Neuron (in vitro differentiated cells): ENCODE results near the gene DLST.
"Not testable (repeated sequence)": the region's sequence is repeated elsewhere in the genome, so short reads cannot be mapped to it uniquely, and the experiment has no call there.

ENCODE experiments used
- H2AFZ ChIP-seq: one replicate; pipeline ENCODE4 v1.6.1; 2013; ENCODE audit warnings: low read depth, mild to moderate bottlenecking, inconsistent platforms, low read length, moderate library complexity
- H3K27me3 ChIP-seq: one replicate; pipeline ENCODE4 v1.6.1; 2013; ENCODE audit warnings: low read length; ENCODE audit not compliant: insufficient read depth
- H3K36me3 ChIP-seq: one replicate; pipeline ENCODE4 v1.6.1; 2013; ENCODE audit warnings: low read length; ENCODE audit not compliant: insufficient read depth
- H3K4me1 ChIP-seq: one replicate; pipeline ENCODE4 v1.6.1; 2013; ENCODE audit warnings: low read length; ENCODE audit not compliant: insufficient read depth
- H3K4me3 ChIP-seq: 2 replicates; pipeline ENCODE4 v1.5.1; 2013; ENCODE audit warnings: mild to moderate bottlenecking, low read length, moderate library complexity
- H3K9me3 ChIP-seq: one replicate; pipeline ENCODE4 v1.6.1; 2013; ENCODE audit warnings: low read length

DLST gene

DNA sequence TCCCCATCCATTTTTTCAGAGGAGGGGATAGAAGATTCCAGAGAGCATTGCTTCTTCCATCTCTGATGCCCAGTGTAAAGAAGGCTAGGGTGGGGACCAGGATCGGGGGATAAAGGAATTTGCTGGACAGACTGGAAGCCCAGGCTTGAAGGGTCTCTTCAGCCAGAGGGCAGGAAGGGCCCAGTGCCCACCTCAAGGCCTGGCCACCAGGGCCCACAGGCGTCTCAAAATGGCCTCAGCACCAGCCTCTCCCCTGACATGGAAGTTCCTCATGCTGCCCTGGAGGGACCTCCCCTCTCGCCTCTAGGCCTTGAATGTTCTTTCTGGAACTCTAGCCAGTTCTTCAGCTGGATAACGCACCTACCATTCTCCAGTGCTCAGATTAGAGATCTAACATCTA, 38.6 kb downstream of the DLST start:
- Histone ChIP-seq H3K9me3 (no peaks in the 10 kb centered on the region), H2AFZ (no peak overlapping the region), H3K36me3 (peaks cover 8% of the 10 kb centered on the region), H3K27me3 (no peaks in the 10 kb centered on the region), H3K4me3 (no peak overlapping the region), H3K4me1 (no peaks in the 10 kb centered on the region)

DNA sequence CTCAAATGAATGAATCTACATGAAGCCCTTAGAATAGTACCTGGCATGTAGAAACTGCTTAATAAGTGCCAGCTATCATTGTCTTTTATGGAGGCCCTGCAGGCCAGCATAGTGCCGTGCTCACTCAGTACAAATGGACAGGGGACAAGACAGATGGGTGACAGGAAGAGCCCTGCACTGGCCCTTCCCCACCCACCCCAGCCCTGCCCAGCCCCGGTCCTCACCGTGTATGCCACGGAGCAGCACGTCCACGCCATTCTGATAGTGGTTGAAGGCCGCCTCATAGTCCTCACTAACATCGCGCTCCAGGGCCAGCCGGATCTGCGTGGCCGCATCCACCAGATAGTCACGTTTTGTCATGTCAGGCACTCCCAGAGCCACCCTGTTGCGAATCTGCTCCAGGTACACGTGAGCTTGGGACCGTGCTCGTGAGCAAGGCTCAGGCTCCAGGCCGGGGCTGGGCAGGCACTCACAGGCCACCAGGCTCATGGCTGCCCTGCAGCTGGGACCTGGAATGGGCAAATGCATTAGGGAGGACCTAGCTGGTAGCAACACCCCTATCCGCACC, 39.4 kb downstream of the DLST start:
- H3K9me3 ChIP-seq: no peaks in the 10 kb centered on the region
- H3K27me3 ChIP-seq: no peaks in the 10 kb centered on the region
- no peaks in the 10 kb centered on the region for H3K4me1 ChIP-seq
- H3K4me3 ChIP-seq: no peak overlapping the region
- no peak overlapping the region for H2AFZ ChIP-seq
- H3K36me3 ChIP-seq: peaks cover 8% of the 10 kb centered on the region

DNA sequence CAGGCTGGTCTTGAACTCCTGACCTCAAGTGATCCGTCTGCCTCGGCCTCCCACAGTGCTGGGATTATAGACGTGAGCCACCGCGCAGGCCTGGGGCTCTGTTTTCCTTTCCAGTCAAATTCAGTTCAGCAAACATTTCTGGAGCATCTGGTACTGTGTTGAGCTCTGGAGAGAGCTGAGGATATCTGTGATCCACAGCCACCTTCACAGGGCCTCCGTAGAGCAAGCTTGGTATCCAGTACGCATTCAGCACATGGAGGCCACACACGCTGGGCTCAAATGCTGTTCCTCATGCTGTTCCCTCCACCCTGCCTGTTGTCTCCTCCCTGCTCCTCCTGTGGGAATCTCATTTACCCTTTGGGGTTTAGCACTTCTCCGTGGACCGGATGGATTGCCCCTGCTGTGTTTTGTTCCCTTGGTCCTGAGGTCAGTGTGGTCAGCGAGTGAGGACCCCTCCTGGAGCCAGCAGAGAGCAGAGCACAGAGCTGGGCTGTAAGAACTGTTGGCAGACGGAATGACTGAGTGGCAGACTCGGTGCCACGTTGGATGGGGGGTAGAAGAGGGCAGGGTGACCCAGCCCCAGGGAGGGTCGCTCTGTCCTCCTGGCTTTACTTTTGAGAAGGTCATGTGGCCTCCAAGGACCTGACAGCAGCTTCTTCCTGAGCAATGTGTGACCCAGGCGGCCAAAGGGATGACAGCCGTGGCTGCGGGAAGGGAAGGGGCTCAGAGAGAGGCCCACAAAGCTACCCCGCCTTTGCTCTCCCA, 40.5 kb downstream of the DLST start:
- Histone ChIP-seq H3K9me3 (no peaks in the 10 kb centered on the region), H2AFZ (peak overlapping the region; percentile 96), H3K4me3 (peak overlapping the region; percentile 81)

DNA sequence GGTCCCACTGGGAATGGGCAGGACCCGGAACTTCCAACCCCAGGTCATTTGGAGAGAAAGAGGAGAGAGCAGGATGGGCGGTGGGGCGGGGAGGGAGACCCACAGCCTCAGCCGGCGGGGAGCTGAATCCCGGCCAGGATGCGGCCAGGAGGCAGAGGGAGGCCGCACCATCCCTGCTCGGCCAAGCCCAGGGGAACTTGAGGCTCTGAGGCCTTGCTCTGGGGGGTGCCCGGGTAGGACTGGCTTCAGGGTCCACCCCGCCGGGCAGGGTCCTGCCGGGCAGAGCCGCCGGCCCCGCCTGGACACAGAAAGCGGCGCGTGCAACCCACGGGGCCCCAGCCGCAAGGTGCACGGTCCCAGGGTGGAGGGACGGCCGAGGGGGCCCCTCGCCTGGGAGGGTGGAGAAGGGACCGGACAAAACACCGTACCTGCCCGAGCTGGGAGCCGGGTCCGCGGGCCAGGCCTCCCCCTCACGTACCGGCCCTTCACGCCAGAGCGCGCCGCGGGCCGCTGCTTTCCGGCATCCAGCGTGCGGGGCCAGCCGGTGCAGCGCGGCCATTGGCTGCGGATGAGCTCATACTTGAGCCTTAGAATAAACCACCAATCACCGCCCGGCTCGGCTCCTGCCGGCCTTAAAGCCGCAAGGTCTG, 41.2 kb downstream of the DLST start, which contains the start of gene RPS6KL1:
RPS6KL1 (minus strand) TSS at position 509 of the 650 bp plus-strand sequence. CDS start 1,719 bp downstream, outside the sequence.
- peak within 1 kb of the TSS; percentile 81 for H3K4me3 ChIP-seq
- peaks cover 8% of the 10 kb centered on the region for H3K36me3 ChIP-seq
- H3K4me1 ChIP-seq: no peaks in the 10 kb centered on the region
- H2AFZ ChIP-seq: peak within 1 kb of the TSS; percentile 96
- no peaks in the 10 kb centered on the region for H3K9me3 ChIP-seq
- peaks cover 2% of the 10 kb centered on the region for H3K27me3 ChIP-seq

More for the DNA sequence above, 40.5 kb downstream of the DLST start:
- Histone ChIP-seq H3K27me3 (no peaks in the 10 kb centered on the region), H3K36me3 (peaks cover 8% of the 10 kb centered on the region), H3K4me1 (no peaks in the 10 kb centered on the region)

DNA sequence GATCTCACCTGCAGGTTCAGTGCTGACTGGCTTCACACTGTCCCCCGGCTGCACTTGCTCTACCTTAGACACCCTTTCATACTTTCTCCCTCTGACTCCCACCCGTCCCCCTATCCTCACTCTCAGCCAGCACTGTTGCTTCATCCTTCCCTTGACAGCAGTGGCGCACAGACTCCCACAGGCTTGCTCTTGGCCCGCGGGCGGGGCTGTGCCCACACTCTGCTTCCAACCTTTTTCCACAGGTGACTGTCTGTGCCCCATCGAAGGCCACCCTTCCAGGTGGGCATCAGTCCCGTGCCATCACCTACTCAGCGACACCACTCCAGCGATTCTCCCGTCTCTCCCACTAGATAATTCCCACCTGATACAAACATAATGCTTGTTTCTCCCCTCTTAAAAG, 42.3 kb downstream of the DLST start:
- no peaks in the 10 kb centered on the region for H3K4me1 ChIP-seq

DNA sequence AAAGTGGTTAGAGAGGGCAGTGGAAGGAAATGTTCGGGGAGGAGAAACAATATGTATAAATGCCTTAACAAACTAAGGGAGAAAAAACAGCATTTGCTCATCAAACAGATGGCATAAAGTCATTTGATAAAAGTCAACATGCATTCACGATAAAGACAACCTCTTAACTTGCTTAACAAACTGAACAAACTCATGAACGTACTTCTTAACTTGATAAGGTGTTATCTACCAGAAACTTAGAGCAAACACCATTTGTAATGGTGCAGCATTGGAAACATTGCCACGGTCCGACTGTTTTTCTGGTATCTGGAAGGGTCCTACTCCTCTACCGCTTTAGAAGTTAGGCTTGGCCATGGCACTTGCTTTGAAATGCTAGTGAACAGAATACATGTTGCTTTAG, 45.5 kb downstream of the DLST start:
- Histone ChIP-seq H3K4me1 (no peaks in the 10 kb centered on the region), H3K27me3 (peaks cover 9% of the 10 kb centered on the region), H3K4me3 (no peak overlapping the region), H2AFZ (no peak overlapping the region), H3K9me3 (no peaks in the 10 kb centered on the region), H3K36me3 (no peaks in the 10 kb centered on the region)

More for the DNA sequence above, 42.3 kb downstream of the DLST start:
- no peaks in the 10 kb centered on the region for H3K9me3 ChIP-seq
- H3K4me3 ChIP-seq: no peak overlapping the region
- H3K36me3 ChIP-seq: peaks cover 3% of the 10 kb centered on the region
- no peak overlapping the region for H2AFZ ChIP-seq
- peaks cover 2% of the 10 kb centered on the region for H3K27me3 ChIP-seq

DNA sequence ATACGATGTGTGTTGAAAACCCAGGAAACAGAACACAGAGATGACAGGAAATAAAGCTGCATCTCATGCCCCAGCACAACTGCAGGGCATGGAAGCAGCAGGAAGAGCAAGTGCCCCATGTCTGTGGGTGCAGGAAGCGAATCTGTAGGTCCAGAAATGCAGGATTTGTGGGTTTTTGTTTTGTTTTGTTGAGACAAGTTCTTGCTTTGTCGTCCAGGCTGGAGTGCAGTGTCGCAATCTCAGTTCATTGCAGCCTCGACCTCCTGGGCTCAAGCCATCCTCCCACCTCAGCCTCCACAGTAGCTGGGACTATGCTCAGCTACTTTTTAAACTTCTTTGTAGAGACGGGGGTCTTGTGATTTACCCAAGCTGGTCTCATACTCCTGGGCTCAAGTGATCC, 47.5 kb downstream of the DLST start:
- Histone ChIP-seq H3K27me3 (peaks cover 9% of the 10 kb centered on the region), H3K4me3 (no peak overlapping the region), H3K36me3 (no peaks in the 10 kb centered on the region)

DNA sequence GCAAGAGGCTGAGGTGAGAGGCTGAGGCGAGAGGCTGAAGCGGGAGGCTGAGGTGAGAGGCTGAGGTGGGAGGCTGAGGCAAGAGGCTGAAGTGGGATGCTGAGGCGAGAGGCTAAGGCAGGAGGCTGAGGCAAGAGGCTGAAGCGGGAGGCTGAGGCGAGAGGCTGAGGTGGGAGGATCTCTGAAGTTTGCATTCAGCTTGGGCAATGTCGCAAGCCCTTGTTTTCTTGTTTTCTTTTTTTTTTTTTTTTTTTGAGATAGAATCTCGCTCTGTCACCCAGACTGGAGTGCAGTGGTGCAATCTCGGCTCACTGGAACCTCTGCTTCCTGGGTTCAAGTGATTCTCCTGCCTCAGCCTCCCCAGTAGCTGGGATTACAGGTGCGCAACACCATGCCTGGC, 50.0 kb downstream of the DLST start:
- H2AFZ ChIP-seq, H3K4me3 ChIP-seq, H3K27me3 ChIP-seq: not testable (repeated sequence)

More for the DNA sequence above, 47.5 kb downstream of the DLST start:
- H3K4me1 ChIP-seq: no peaks in the 10 kb centered on the region
- H3K9me3 ChIP-seq: no peaks in the 10 kb centered on the region
- H2AFZ ChIP-seq: no peak overlapping the region

DNA sequence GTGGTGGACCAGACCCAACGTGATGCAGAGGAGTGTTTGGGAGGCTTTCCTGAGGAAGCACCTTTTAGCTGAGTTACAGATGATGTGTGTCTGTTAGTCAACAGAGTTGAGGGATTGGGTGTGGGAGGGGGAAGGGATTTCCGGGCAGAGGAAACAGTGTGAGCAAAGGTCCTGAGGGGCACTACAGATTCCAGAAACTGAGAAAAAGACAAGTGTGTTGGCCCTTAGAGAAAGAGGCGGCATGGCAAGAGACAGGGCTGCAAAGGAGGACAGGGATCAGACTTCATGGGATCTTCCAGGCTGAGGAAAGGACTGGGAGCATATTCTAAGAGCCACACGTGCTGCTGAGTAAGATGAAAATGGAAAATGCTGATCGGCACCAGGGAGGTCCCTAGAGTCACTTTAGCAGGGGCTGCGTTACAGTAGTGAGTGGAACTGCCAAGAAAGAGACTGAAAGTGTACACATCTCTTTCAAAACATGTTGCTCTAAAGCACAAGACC, 50.7 kb downstream of the DLST start:
- Histone ChIP-seq H3K36me3 (no peaks in the 10 kb centered on the region), H2AFZ (no peak overlapping the region), H3K4me3 (no peak overlapping the region), H3K4me1 (no peaks in the 10 kb centered on the region), H3K27me3 (peaks cover 9% of the 10 kb centered on the region), H3K9me3 (no peaks in the 10 kb centered on the region)

More for the DNA sequence above, 50.0 kb downstream of the DLST start:
- H3K9me3 ChIP-seq, H3K4me1 ChIP-seq, H3K36me3 ChIP-seq: not testable (repeated sequence)

DNA sequence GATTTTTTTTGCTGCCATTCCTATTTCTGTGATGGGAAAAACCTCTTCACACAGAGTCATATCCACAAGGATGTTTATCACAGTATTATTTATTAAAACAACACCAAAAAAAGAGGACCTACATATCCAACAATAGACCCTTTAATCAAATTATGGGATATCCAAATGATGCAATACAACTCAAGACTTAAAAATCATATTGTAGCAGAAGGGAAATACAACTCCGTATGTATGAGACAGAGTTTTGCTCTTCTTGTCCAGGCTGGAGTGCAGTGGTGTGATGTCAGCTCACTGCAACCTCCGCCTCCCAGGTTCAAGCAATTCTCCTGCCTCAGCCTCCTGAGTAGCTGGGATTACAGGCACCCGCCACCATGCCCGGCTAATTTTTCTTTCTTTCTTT, 51.2 kb downstream of the DLST start:
- not testable (repeated sequence) for H2AFZ ChIP-seq, H3K9me3 ChIP-seq, H3K4me3 ChIP-seq, H3K36me3 ChIP-seq, H3K27me3 ChIP-seq, H3K4me1 ChIP-seq

DNA sequence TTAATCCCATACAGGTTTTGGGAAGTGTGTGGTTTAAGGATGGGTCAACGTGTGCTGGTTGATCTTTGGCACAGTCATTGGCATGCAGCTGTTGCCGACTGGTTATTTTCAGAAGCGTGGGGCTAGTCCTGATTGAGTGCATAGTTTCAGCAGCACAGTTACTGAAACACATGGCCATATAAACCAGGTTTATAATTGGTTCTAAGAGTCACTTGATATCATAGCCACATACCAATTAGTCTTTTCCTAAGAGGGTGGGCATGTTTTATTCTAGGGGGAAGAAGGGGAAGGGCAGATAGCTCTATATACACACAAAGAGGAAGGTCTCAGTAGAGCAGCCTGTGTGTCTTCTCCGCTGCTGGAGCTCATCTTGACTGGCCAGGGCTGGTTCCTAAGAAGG, 52.3 kb downstream of the DLST start:
- H3K4me1 ChIP-seq: no peaks in the 10 kb centered on the region
- no peaks in the 10 kb centered on the region for H3K36me3 ChIP-seq
- no peak overlapping the region for H3K4me3 ChIP-seq
- peaks cover 7% of the 10 kb centered on the region for H3K27me3 ChIP-seq
- no peaks in the 10 kb centered on the region for H3K9me3 ChIP-seq
- H2AFZ ChIP-seq: no peak overlapping the region

DNA sequence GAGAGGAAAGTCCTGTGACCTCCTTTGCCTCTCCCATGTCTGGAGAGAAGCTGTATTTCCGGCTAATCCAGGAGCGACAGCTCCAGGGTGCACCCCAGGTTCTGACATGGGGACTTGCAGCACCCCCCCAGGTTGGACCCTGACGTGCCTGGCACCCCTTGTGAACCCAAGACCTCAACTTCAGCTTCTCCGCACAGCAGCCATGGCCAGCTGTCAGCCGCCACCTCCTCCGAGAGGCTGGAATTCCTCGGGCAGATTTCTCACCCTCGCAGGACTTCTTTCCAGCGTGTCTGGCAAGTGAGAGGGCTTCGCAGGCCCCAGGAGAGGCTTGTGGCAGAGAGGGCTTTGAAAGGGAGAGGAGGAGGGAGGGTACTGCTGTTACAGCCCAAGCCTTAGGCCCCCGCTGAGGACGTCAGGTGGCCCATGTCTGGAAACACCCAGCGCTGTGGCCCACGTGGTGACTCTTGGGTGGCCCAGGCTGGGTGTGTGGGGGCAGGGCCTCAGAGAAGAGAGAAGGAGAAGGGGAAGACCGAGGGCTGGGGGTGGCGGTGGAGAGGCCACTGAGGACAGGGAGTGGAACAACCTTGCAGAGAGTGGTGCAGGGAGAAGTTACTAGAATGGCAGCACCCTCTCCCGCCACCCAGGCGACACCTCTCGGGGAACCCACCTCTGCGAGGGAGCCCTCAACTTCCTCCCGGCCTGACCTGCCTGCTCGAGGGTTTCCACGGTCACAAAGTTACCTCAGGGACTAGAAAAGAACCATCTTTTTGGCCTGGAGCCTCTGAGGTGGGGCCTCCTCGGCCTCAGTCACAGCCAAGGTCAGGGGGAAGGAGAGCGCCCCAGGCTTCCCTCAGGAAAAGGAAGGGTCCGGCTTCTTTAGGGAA, 53.0 kb downstream of the DLST start:
- H3K36me3 ChIP-seq: no peaks in the 10 kb centered on the region
- H2AFZ ChIP-seq: peak overlapping the region; percentile 56
- peaks cover 2% of the 10 kb centered on the region for H3K27me3 ChIP-seq
- H3K4me3 ChIP-seq: no peak overlapping the region
- H3K4me1 ChIP-seq: no peaks in the 10 kb centered on the region
- H3K9me3 ChIP-seq: no peaks in the 10 kb centered on the region
